Ammon's horn (tissue), 1 donor: ENCODE data around the gene SLC6A8.
"Not testable (repeated sequence)": the region's sequence is repeated elsewhere in the genome, so short reads cannot be mapped to it uniquely, and the experiment has no call there.

Experiments
- DNase-seq: peaks from one replicate; pipeline ENCODE4 v3.0.0-alpha.2; 2016; ENCODE audit warnings: low spot score

The SLC6A8 gene

DNA sequence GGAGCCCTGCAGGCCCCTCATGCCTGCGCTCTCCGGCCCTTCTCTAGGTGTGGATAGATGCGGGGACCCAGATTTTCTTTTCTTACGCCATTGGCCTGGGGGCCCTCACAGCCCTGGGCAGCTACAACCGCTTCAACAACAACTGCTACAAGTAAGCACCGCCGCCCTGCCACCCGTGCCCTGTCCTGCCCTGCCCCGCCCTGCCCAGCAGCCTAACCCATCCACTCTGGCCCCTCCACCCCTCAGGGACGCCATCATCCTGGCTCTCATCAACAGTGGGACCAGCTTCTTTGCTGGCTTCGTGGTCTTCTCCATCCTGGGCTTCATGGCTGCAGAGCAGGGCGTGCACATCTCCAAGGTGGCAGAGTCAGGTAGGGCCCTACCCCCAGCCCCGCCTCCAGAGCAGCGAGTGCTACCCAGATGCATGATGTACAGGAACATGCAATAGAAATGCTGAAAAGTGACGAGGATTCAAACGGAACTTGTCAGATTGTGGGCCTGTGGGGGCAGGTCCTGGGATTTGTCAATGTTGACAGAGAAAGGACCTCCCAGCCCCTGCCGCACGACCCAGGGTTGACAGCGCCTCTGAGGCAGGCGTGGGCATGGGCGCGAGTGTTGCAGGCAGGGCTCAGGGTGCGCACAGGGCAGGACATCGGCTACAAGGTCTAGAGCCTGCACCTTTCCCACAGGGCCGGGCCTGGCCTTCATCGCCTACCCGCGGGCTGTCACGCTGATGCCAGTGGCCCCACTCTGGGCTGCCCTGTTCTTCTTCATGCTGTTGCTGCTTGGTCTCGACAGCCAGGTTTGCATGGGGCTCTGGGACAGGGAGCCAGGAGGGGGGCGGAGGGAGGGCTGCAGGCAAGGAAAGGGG, 5.7 kb downstream of the SLC6A8 start:
- DNase-seq, result no peak

DNA sequence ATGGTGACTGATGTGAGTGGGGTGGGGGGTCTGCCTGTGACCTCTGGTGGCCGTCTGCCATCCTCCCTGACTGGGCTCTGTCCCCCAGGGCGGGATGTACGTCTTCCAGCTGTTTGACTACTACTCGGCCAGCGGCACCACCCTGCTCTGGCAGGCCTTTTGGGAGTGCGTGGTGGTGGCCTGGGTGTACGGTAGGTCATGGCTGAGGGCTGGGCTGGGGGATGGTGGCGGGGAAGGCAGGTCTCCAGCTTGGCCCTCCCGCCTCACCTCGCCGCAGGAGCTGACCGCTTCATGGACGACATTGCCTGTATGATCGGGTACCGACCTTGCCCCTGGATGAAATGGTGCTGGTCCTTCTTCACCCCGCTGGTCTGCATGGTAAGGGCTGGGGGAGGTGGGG, 6.5 kb downstream of the SLC6A8 start:
- DNase-seq, result not testable (repeated sequence)

- DNase-seq, result no peak
Observed at GRCh38 chrX:153694687-153695270, 7.1 kb downstream of the SLC6A8 start.

DNA sequence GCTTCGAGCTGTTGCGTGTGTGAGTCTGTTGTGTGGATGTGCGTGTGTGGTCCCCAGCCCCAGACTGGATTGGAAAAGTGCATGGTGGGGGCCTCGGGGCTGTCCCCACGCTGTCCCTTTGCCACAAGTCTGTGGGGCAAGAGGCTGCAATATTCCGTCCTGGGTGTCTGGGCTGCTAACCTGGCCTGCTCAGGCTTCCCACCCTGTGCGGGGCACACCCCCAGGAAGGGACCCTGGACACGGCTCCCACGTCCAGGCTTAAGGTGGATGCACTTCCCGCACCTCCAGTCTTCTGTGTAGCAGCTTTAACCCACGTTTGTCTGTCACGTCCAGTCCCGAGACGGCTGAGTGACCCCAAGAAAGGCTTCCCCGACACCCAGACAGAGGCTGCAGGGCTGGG, 8.4 kb downstream of the SLC6A8 start:
- DNase-seq, result no peak

GRCh38 chrX:153696538-153696937, 8.8 kb downstream of the SLC6A8 start:
- DNase-seq, result not testable (repeated sequence)

GRCh38 chrX:153696986-153697722, 9.4 kb downstream of the SLC6A8 start:
- DNase-seq, result not testable (repeated sequence)

DNA sequence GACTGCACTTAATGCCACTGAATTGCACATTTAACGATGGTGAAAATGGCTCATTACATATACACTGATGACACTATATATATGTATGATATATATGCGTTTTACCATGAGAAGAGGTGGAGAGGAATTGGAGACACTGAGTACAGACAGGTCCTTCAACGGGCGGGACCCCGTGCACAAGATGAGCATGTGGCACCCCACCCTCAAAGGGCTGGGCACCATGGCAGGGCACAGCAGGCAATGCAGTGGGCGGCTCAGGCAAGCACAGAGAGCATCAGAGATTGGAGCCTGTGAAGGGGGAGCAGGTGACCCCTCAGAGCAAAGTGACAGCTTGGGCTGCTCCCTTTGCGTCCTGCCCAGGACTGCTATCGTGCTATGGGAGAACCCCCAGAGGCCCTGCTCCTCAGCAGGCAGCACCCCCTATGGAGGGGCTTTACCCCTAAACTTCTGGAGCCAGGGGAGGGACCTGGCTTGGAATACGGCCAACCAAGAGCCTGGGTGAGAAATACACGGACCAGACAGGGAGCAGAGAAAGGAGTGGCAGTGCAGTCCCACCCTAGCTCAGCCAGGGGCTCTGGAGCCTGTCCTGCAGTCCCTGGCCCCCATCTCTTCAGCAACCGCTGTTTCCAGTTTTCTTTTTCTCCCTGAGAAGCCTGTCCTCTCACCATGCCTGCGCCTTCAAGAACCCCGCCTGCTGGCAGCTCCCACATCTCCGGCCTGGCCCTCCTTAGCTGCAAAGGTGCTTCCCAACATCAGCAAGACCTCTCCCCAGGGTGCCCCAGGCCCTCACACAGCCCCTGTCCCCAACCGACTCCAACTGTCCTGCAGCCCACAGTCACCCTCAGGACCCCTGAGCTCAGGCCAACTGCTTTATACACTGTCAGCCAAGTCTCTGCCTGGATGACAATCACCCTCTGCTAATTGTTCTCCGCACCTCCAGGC, 10.5 kb downstream of the SLC6A8 start:
- no peak for DNase-seq

- not testable (repeated sequence) for DNase-seq
Observed at GRCh38 chrX:153699210-153699783, 11.6 kb downstream of the SLC6A8 start.

DNA sequence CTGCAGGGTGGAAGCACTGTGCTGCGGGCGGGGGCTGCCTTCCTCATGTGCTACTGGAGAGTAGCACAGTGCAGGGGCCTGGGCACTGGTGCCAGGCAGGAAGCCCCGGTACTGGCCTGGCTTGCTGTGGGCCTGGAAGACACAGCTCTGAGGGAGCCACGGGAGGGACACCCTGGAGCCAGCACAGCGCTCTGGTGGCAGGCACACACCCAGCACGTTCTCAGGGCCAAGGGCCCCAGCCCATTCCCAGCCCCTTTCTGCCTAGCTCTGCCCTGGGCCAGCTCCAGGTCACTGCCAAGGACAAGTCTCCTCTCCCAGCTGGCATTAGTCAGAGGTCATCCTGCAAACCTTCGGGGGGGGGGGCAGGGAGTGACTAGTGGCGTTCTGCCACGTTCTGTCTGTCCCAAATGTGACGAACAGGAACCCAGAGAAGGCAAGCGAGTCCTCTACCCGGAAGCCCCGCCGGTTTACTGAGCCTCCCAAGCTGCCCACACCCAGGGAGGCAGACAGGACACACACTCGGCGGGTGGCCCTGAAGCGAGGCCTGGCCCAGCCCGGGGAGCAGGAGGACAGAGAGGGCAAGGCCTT, 12.2 kb downstream of the SLC6A8 start:
- not testable (repeated sequence) for DNase-seq

GRCh38 chrX:153700376-153700945, 12.7 kb downstream of the SLC6A8 start:
- no peak for DNase-seq

- DNase-seq, result no peak
Observed at GRCh38 chrX:153700967-153701366, 13.2 kb downstream of the SLC6A8 start.

DNA sequence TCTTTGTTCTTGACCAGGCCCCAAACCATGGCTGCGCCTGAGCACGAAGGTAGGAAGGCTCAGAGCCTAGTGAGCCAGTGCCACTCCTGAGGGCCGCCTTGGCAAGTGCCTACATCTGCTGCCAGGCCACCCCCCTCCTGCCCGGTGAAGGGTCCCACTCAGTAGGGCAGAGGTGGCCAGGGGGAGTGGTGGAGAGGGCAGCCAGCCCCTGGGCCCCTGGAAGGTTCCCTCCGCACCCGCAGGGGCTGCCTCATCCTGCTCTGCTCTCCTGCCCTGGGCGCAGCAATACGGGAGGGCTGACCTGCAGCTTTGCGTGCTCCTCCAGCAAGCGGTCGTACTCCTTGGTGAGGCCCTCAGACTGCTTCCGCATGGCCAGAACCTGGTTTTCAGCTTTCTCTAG, 14.0 kb downstream of the SLC6A8 start:
- DNase-seq, result no peak

- no peak for DNase-seq
Observed at GRCh38 chrX:153702336-153703035, 14.8 kb downstream of the SLC6A8 start.

DNA sequence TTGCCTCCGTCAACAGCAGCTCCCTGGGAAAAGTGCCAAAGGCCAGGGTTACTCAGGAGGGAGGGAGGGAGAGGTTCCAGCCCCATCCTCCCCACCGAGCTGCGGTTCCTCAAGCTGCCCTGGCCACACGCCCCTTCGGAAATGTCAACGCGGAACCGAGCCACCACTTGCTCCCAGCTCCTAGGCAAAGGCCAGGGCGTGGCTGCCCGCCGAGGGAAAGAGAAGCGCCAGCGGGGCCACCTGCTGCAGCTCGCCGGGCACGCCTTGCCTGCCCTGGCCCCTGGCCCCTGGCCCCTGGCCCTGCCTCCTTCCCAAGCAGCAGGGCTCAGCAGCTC, 15.3 kb downstream of the SLC6A8 start:
- DNase-seq, result no peak

- no peak for DNase-seq
Observed at GRCh38 chrX:153704021-153704526, 16.3 kb downstream of the SLC6A8 start.

DNA sequence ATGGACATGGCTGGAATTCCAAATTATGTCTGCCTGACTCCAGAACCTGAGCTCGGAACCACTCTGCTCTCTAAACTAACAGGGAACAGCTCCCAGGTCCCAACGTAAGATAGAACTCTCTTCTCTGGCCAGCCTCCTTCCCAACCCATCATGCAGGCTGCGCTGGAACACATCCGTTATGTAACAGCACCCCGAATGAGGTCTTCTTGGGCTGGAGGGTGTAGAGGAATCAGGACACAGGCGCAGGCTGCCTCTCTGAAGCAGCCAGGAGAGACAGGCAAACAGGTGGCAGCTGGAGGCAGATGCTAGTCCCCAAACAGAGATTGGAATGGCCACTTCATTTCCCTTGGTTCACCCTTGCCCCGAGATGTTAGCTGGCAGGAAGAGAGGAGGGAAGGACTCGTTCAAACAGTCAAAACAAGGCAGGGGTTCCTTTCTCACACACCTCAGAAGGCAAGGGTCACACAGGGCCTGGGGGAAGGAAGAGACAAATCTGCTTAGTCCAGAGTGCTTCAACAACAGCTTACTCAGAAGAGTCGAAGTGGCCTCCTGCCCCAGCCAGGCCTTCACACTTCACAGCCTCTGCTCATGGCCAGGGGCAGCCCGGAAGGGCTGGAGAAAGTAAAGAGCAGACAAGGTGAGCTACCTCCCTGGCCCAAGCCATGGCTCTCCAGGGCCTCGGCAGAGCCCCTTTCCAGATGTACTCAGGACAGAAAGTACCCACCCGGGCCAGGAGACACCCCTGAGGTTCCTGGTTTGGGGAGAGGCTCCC, 17.1 kb downstream of the SLC6A8 start:
- not testable (repeated sequence) for DNase-seq

- DNase-seq, result not testable (repeated sequence)
Observed at GRCh38 chrX:153705403-153706060, 17.8 kb downstream of the SLC6A8 start.

DNA sequence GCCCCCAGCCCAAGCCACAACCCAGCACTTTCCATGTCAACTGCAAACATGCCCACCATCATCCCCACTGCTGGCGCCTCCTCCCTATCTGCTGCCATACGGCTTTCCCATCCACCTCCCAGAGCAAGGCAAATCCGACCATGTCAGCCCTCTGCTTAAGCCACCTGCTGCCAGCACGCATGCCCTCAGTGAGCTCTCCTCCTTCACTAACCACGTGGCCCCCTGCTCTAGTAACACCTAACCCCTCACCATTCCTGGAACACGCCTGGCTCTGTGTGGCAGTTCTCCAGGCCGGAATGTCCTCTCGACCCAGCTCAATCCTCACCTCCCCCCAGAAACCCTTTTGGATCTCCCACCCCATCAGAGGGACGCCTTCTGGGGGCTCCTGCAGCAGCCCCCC, 19.1 kb downstream of the SLC6A8 start:
- DNase-seq, result no peak

GRCh38 chrX:153707406-153707805, 19.7 kb downstream of the SLC6A8 start:
- no peak for DNase-seq
